RWPE1 (cell line): ENCODE measurements around the gene SPAM1.

Source experiments
- CTCF ChIA-PET: fragments of 350-600 bp; sonication (Branson Sonifier 250); formaldehyde crosslinking; extraction: SDS; loops from one replicate; lab custom pipeline; 2021; lab: Yijun Ruan, JAX
- POLR2A ChIA-PET: fragments of 400-600 bp; formaldehyde crosslinking; extraction: SDS; loops from one replicate; lab custom pipeline; 2020; ENCODE audit warnings: antibody characterized with exemption; ENCODE audit not compliant: low non-redundant PET; lab: Yijun Ruan, JAX
- DNase-seq: peaks from one replicate; pipeline ENCODE4 v3.0.0; 2012; ENCODE audit warnings: low spot score
- H3K27ac ChIP-seq: fragments of 450-650 bp; 2 replicates; pipeline ENCODE4 v1.5.1; 2017
- TF ChIP-seq, protein P1 (sequence below): fragments of 450-650 bp; conservative IDR thresholded peaks from 2 replicates; pipeline ENCODE4 v1.5.1; 2017; ENCODE audit warnings: low read depth, mild to moderate bottlenecking

SPAM1 gene

DNA sequence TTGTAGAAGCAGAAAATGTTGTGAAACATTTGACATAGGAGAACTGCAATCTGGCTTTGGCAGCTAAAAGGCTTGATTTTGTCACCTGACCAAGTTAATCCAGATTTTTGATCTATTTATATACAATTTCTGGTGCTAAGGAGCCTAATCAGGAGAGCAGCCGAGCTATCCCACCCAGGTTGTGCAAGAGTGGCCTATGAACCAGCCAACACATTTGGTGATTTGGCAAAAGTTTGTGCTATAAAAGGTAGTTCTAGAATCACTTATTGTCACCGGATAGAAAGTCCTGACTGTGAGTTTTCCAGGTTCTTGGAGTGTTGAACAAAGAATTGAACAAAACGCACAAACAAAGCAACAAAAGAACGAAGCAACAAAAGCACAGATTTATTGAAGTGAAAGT is 1.4 kb upstream of the SPAM1 start:
- TF ChIP-seq, protein P1, sequence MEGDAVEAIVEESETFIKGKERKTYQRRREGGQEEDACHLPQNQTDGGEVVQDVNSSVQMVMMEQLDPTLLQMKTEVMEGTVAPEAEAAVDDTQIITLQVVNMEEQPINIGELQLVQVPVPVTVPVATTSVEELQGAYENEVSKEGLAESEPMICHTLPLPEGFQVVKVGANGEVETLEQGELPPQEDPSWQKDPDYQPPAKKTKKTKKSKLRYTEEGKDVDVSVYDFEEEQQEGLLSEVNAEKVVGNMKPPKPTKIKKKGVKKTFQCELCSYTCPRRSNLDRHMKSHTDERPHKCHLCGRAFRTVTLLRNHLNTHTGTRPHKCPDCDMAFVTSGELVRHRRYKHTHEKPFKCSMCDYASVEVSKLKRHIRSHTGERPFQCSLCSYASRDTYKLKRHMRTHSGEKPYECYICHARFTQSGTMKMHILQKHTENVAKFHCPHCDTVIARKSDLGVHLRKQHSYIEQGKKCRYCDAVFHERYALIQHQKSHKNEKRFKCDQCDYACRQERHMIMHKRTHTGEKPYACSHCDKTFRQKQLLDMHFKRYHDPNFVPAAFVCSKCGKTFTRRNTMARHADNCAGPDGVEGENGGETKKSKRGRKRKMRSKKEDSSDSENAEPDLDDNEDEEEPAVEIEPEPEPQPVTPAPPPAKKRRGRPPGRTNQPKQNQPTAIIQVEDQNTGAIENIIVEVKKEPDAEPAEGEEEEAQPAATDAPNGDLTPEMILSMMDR, result no peak
- no peak for DNase-seq
- POLR2A ChIA-PET, result no interaction called here
- H3K27ac ChIP-seq, result no peak overlapping the region
- CTCF ChIA-PET, result no interaction called here

DNA sequence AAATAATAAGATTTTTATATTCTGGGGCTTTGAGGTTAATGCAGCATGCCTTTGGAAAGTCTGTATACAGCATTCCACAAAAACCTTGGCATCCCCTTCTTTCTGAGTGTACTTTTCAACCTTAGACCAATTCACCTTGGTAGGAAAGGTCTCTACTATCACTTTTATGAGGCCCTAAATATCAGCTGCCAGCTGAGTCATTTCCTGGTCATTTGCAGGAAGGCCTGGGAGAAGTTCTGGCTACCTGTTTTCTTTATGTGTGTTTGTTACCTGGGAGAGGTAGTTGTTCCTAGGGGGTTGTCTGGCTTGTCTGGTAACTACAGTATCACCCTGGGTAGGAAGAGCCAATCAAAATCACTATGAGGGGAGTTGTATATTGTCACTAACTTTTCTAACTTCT is 4.1 kb downstream of the SPAM1 start:
- ChIA-PET CTCF (no interaction called here), POLR2A (no interaction called here)
- TF ChIP-seq, protein P1, result no peak
- peak; percentile 49 for DNase-seq
- no peak overlapping the region for H3K27ac ChIP-seq

DNA sequence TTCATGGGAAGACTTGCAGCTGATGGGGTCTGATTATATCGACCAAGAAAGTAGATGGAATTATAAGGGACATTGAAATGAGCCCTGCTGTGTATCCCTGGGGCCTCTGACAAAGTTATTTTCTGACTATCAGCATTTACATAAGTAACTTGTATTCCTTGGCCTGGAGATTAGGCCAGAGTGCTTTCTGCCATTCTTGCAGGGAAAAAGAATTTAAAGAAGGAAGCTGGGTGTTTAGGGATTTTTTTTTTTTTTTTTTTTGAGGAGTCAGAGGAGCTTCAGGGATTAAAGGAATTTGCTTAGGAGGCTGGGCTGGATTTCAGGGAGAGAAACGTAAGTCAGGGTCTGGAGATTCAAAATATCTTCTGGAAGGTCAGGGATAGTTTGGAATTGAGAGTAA is 4.6 kb downstream of the SPAM1 start:
- H3K27ac ChIP-seq, result no peak overlapping the region
- no peak for DNase-seq
- TF ChIP-seq, protein P1, result no peak
- CTCF ChIA-PET, result no interaction called here
- POLR2A ChIA-PET, result interaction anchor here (0.6 kb wide), 1 partner anchor 372 kb away, joined by 6 read pairs; the partner anchor contains the start of gene NDUFA5

DNA sequence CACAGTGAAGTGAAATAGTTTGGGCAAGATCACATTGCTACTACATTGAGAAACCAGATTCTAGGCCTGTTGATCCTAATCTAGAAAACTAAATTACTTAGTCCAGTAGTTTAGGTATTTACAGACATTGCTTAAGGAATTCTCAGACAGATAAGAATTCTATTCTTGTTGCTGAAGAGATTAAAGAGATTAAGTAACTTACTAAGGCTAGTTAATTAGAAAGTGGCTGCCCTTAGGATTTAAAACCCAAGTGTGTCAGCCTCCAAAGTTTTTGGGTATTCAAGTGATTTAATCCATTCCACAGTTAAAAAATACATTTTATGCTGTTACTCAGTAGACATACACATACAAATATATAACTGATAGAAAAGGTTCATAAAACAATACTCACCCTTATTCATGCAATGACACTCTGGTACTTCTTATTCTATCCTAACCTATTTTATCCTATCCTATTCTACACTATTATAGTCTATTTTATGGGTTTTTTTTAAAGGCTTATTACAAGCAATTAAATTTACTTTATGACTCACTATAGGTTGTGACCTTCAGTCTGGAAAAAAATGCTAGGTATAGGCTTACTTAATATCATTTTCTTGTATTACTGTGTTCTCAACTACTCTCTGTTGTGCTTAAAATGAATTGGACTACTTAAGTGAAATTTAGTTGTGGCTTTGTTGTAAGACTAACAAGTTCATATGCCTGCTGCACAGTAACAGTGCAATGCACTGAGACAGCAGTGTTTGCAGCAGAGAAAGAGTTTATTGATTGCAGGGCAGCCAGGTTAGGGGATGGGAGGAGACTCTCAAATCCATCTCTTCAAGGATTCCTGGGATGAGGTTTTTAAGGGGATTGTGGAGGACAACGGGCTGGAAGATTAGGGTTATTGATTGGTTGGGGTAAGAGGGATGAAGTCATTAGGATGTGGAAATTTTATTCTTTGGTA is 10.7 kb downstream of the SPAM1 start:
- POLR2A ChIA-PET, result no interaction called here

DNA sequence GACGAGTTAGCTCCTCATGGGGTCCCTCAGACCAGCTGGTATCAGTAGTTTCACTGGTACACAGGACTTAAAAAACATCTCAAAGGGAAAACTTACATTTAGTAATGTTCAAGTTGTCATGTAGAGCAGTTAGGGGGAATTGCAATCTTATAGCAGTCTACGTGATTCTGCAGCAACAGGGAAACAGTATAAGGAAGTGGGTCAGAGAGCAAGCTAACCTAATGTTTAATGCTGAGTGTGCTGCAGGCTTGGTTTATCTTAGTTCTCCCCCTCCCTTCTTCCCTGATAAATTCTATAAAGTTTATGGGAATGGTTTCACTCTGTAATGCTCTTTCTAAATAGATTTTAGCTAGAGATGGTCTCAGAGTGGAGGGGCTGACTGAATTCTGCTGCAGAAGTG is 11.3 kb downstream of the SPAM1 start:
- POLR2A ChIA-PET, result no interaction called here
- H3K27ac ChIP-seq, result no peak overlapping the region
- CTCF ChIA-PET, result no interaction called here
- TF ChIP-seq, protein P1, result no peak
- DNase-seq, result no peak

More for the DNA sequence above, 10.7 kb downstream of the SPAM1 start:
- DNase-seq, result no peak
- H3K27ac ChIP-seq, result no peak overlapping the region
- CTCF ChIA-PET, result no interaction called here
- TF ChIP-seq, protein P1, result no peak

DNA sequence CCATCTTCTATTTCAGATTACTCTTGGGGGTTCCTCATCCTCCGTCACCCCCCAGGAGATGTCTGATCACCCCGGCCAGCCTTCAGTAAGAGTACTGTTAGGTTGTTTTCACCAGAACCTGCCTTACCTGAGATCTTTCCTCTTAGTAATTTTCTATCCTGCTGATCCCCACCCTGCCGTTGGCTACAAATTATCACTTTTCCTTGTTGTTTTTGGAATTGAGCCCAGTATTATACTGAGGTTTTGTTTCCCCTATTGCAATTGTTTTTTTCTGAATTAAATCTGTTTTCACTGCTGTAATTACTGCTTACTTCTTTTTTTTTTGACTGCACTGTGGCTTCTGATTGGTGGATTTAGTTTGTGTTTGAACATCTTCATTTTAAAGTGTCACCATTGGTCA is 14.7 kb downstream of the SPAM1 start:
- ChIA-PET CTCF (no interaction called here), POLR2A (no interaction called here)
- TF ChIP-seq, protein P1, result no peak
- no peak overlapping the region for H3K27ac ChIP-seq
- no peak for DNase-seq
